OCI-LY1 (cell line): ENCODE measurements around the gene THAP4.

Experiments
- H2AFZ ChIP-seq: fragments of 200-600 bp; sonication (generic), shearing (Covaris generic); 2 replicates; pipeline ENCODE4 v1.6.0; 2014; ENCODE audit warnings: antibody characterized with exemption, mild to moderate bottlenecking, low read length
- H3F3A ChIP-seq: fragments of 200-600 bp; sonication (generic), shearing (Covaris generic); 2 replicates; pipeline ENCODE4 v1.6.0; 2014; ENCODE audit warnings: mild to moderate bottlenecking, antibody characterized with exemption, low read length, moderate library complexity; ENCODE audit not compliant: insufficient read depth
- H3K27ac ChIP-seq: fragments of 200-600 bp; sonication (generic); 2 replicates; pipeline ENCODE4 v1.5.1; 2014; ENCODE audit warnings: low read length, mixed run types, mild to moderate bottlenecking, low read depth; ENCODE audit not compliant: poor library complexity, severe bottlenecking
- H3K27me3 ChIP-seq: fragments of 200-600 bp; sonication (generic); 2 replicates; pipeline ENCODE4 v1.6.0; 2014; ENCODE audit warnings: antibody characterized with exemption, mild to moderate bottlenecking, low read length, moderate library complexity; ENCODE audit not compliant: insufficient read depth
- H3K36me3 ChIP-seq: fragments of 200-600 bp; sonication (generic); 2 replicates; pipeline ENCODE4 v1.6.1; 2014; ENCODE audit warnings: mild to moderate bottlenecking, antibody characterized with exemption, low read length, moderate library complexity, mixed read lengths; ENCODE audit not compliant: insufficient read depth
- H3K4me1 ChIP-seq: fragments of 200-600 bp; sonication (generic); 2 replicates; pipeline ENCODE4 v1.5.1; 2014; ENCODE audit warnings: mild to moderate bottlenecking, low read length, moderate library complexity; ENCODE audit not compliant: insufficient read depth, severe bottlenecking
- H3K4me2 ChIP-seq: fragments of 200-600 bp; sonication (generic), shearing (Covaris generic); 2 replicates; pipeline ENCODE4 v1.6.1; 2014; ENCODE audit warnings: low read length
- H3K4me3 ChIP-seq: fragments of 200-600 bp; sonication (generic); 2 replicates; pipeline ENCODE4 v1.5.1; 2014; ENCODE audit warnings: low read length, low read depth, mild to moderate bottlenecking, mixed read lengths; ENCODE audit not compliant: poor library complexity, severe bottlenecking
- H3K79me2 ChIP-seq: fragments of 200-600 bp; shearing (Covaris generic); 2 replicates; pipeline ENCODE4 v1.6.1; 2016; ENCODE audit warnings: mixed run types, low read length, mixed read lengths; ENCODE audit not compliant: insufficient read depth
- H3K9ac ChIP-seq: fragments of 200-600 bp; sonication (generic), shearing (Covaris generic); 2 replicates; pipeline ENCODE4 v1.6.1; 2014; ENCODE audit warnings: mild to moderate bottlenecking, low read length, mixed read lengths
- H3K9me2 ChIP-seq: fragments of 200-600 bp; sonication (generic), shearing (Covaris generic); 2 replicates; pipeline ENCODE4 v1.6.1; 2014; ENCODE audit warnings: low read depth, mild to moderate bottlenecking, low read length, mixed read lengths
- H3K9me3 ChIP-seq: fragments of 200-600 bp; shearing (Covaris generic); 2 replicates; pipeline ENCODE4 v1.6.1; 2014; ENCODE audit warnings: low read length, mixed read lengths
- H4K20me1 ChIP-seq: fragments of 200-600 bp; sonication (generic), shearing (Covaris generic); 2 replicates; pipeline ENCODE4 v1.6.0; 2016; ENCODE audit warnings: mild to moderate bottlenecking, low read length; ENCODE audit not compliant: insufficient read depth
- EZH2 ChIP-seq: fragments of 200-600 bp; sonication (generic), shearing (Covaris generic); IDR thresholded peaks from 2 replicates; pipeline ENCODE4 v1.8.0; 2017; ENCODE audit warnings: borderline replicate concordance, mixed run types, mild to moderate bottlenecking, antibody characterized with exemption, low read length, moderate library complexity, mixed read lengths
- TF ChIP-seq, protein P1 (sequence below): fragments of 200-600 bp; sonication (generic), shearing (Covaris generic); IDR thresholded peaks from 2 replicates; pipeline ENCODE4 v1.5.1; 2017; ENCODE audit warnings: mild to moderate bottlenecking, antibody characterized with exemption, low read length, moderate library complexity, mixed read lengths

THAP4 gene

DNA sequence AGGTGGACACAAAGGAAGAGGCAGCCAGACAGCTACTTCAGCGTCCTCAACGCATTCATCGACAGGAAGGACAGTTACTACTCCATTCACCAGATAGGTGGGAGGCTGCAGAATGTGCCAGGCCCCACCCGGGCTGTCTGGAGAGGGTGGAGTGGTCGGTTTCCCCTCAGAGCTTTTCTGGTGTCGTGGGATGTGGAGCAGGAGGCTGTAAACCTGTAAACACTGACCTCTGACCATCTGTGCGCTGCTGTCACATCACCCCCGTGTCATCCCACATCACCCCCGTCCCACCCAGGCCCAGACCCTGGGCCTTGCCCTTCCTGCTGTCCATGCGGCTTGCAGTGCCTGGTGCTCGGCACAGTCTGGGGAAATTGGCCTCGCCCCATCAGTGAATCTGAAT, 17.6 kb upstream of the THAP4 start:
- H3K9ac ChIP-seq: no peak overlapping the region
- no peak overlapping the region for H3K4me2 ChIP-seq
- H3K4me1 ChIP-seq: no peaks in the 10 kb centered on the region
- no peaks in the 10 kb centered on the region for H3K9me3 ChIP-seq
- H4K20me1 ChIP-seq: no peaks in the 10 kb centered on the region
- no peaks in the 10 kb centered on the region for H3K79me2 ChIP-seq
- no peaks in the 10 kb centered on the region for H3K9me2 ChIP-seq
- H3K36me3 ChIP-seq: peaks cover 74% of the 10 kb centered on the region
- H3K27ac ChIP-seq: no peak overlapping the region
- no peaks in the 10 kb centered on the region for H3F3A ChIP-seq
- TF ChIP-seq EZH2: no peak
- TF ChIP-seq, protein P1, sequence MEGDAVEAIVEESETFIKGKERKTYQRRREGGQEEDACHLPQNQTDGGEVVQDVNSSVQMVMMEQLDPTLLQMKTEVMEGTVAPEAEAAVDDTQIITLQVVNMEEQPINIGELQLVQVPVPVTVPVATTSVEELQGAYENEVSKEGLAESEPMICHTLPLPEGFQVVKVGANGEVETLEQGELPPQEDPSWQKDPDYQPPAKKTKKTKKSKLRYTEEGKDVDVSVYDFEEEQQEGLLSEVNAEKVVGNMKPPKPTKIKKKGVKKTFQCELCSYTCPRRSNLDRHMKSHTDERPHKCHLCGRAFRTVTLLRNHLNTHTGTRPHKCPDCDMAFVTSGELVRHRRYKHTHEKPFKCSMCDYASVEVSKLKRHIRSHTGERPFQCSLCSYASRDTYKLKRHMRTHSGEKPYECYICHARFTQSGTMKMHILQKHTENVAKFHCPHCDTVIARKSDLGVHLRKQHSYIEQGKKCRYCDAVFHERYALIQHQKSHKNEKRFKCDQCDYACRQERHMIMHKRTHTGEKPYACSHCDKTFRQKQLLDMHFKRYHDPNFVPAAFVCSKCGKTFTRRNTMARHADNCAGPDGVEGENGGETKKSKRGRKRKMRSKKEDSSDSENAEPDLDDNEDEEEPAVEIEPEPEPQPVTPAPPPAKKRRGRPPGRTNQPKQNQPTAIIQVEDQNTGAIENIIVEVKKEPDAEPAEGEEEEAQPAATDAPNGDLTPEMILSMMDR: no peak
- no peak overlapping the region for H3K4me3 ChIP-seq
- no peaks in the 10 kb centered on the region for H3K27me3 ChIP-seq
- no peak overlapping the region for H2AFZ ChIP-seq

DNA sequence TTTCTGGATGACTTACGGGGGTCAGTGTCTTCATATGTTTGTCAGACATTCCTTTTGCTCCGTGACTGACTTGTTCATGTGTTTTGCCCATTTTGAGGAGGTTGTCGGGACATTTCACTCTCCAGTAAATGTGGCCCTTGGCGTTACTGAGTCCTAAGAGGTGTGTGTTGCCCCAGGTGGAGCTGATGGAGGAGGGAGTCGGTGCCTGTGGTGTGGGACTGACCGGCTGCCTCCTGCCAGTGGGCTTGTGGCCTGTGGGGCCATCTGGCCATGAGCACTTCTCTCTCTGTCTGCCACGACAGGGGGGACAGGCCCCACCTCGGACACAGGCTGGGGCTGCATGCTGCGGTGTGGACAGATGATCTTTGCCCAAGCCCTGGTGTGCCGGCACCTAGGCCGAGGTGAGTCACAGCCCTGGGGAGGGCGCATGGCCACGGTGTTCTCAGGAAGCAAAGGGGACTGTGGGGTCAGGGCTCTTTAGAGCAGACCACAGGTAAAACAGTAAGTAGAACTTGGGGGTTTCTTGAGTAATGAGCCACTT, 16.3 kb upstream of the THAP4 start:
- no peaks in the 10 kb centered on the region for H3K79me2 ChIP-seq
- no peaks in the 10 kb centered on the region for H3K9me2 ChIP-seq
- no peaks in the 10 kb centered on the region for H3K9me3 ChIP-seq
- no peak overlapping the region for H3K9ac ChIP-seq
- TF ChIP-seq, protein P1: no peak
- no peak for TF ChIP-seq EZH2
- H3K27ac ChIP-seq: no peak overlapping the region
- H2AFZ ChIP-seq: no peak overlapping the region
- peaks cover 67% of the 10 kb centered on the region for H3K36me3 ChIP-seq
- no peak overlapping the region for H3K4me3 ChIP-seq
- no peaks in the 10 kb centered on the region for H3K27me3 ChIP-seq
- no peaks in the 10 kb centered on the region for H3K4me1 ChIP-seq
- H3K4me2 ChIP-seq: no peak overlapping the region
- H4K20me1 ChIP-seq: no peaks in the 10 kb centered on the region
- no peaks in the 10 kb centered on the region for H3F3A ChIP-seq

DNA sequence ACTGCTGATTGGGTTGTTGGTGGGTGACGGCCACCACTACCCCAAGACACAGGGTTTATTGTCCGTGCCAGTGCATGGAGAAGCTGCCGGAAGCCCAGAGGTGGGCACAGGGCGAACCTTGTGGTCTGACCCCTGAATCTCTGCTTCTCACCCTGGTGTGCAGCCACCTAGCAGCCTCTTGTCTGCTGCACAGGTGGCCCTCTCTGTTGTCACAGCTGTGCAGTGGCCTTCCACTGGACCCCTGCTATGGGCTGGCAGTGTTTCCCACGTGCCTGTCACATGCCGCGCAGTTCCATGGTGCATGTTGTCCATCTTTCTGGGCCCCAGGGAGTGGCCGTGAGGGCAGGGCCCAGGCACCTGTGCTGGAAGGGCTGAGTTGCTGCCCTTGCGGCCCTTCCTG, 15.8 kb upstream of the THAP4 start:
- Histone ChIP-seq H3K4me2 (no peak overlapping the region), H3K9me3 (no peaks in the 10 kb centered on the region), H3K4me1 (no peaks in the 10 kb centered on the region), H4K20me1 (no peaks in the 10 kb centered on the region), H3F3A (no peaks in the 10 kb centered on the region), H3K36me3 (peaks cover 64% of the 10 kb centered on the region), H3K4me3 (no peak overlapping the region), H2AFZ (no peak overlapping the region), H3K9ac (no peak overlapping the region), H3K27me3 (no peaks in the 10 kb centered on the region), H3K27ac (no peak overlapping the region), H3K9me2 (no peaks in the 10 kb centered on the region), H3K79me2 (no peaks in the 10 kb centered on the region)
- TF ChIP-seq EZH2: no peak
- TF ChIP-seq, protein P1: no peak
